ENCODE data around the gene DPF1. TPM values are rescaled to one million over a fixed set of nuclear protein-coding genes. Genes with fewer than 3 reads are reported as not detected.
"Not testable (repeated sequence)": the region's sequence is repeated elsewhere in the genome, so short reads cannot be mapped to it uniquely, and the experiment has no call there.

DPF1 gene
- total and polyA plus RNA-seq, 10 of the 15 experiments (the other 5 are each of a cell fraction or from before 2014, with no cell fraction given) = 0.11 to 4.3 (median 2.4) TPM

DNA sequence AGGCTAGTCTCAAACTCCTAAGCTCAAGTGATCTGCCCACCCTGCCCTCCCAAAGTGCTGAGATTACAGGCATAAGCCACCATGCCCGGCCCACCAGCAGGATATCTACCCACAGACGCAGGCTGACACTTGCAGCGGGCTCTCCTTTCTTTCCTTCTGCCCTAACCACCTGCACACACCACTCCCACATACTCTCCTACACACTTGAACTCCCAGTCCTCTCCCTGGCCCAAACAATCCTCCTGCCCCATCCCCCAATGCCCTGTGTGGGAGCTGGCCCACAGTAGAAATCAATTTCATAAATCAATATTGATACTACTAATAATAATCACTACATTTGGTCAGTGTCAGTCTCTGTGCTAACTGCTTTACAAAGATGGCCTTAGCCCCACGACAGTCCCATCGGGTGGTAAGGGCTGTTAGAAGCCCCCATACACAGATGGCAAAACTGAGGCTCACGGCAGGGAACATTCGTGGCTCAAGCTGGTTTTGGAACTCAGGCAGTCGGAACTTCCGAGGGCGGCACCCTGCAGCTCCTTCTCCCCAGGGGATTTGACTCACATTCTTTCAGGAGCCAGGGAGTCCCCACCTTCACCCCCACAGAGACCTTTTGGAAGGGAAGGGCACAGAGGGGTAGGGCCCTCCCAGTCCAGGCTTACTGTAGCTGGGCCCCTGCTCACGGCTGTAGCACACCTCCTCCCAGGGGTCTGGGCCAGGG, 3.4 kb upstream of the DPF1 start (continued):
- TF ChIP-seq, protein P1, sequence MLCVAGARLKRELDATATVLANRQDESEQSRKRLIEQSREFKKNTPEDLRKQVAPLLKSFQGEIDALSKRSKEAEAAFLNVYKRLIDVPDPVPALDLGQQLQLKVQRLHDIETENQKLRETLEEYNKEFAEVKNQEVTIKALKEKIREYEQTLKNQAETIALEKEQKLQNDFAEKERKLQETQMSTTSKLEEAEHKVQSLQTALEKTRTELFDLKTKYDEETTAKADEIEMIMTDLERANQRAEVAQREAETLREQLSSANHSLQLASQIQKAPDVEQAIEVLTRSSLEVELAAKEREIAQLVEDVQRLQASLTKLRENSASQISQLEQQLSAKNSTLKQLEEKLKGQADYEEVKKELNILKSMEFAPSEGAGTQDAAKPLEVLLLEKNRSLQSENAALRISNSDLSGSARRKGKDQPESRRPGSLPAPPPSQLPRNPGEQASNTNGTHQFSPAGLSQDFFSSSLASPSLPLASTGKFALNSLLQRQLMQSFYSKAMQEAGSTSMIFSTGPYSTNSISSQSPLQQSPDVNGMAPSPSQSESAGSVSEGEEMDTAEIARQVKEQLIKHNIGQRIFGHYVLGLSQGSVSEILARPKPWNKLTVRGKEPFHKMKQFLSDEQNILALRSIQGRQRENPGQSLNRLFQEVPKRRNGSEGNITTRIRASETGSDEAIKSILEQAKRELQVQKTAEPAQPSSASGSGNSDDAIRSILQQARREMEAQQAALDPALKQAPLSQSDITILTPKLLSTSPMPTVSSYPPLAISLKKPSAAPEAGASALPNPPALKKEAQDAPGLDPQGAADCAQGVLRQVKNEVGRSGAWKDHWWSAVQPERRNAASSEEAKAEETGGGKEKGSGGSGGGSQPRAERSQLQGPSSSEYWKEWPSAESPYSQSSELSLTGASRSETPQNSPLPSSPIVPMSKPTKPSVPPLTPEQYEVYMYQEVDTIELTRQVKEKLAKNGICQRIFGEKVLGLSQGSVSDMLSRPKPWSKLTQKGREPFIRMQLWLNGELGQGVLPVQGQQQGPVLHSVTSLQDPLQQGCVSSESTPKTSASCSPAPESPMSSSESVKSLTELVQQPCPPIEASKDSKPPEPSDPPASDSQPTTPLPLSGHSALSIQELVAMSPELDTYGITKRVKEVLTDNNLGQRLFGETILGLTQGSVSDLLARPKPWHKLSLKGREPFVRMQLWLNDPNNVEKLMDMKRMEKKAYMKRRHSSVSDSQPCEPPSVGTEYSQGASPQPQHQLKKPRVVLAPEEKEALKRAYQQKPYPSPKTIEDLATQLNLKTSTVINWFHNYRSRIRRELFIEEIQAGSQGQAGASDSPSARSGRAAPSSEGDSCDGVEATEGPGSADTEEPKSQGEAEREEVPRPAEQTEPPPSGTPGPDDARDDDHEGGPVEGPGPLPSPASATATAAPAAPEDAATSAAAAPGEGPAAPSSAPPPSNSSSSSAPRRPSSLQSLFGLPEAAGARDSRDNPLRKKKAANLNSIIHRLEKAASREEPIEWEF (IDR thresholded peaks at IDR 0.05; ENCODE audit: insufficient replicate concordance, low read depth, low read length) = no peak
- TF ChIP-seq STAT1 (conservative IDR thresholded peaks at IDR 0.05) = no peak
- no peak for TF ChIP-seq BACH1 (IDR thresholded peaks at IDR 0.05; ENCODE audit: borderline replicate concordance)
- TF ChIP-seq HDAC2 (IDR thresholded peaks at IDR 0.05) = no peak

DNA sequence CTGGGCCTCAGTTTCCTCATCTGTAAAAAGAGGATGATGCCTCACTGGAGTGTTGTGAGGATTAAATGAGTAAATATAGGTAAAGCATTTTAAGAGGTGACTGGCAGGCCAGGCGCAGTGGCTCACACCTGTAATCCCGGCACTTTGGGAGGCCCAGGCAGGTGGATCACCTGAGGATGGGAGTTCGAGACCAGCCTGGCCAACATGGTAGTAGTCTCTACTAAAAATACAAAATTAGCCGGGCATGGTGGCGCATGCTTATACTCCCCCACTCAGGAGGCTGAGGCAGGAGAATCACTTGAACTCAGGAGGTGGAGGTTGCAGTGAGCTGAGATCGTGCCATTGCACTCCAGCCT, 819 bp upstream of the DPF1 start:
- H3K9ac ChIP-seq (ENCODE audit: control insufficient read depth, insufficient read depth, low read length); H3K4me1 ChIP-seq (ENCODE audit: control insufficient read depth, insufficient read depth, low read length); H3K79me2 ChIP-seq (ENCODE audit: control insufficient read depth, insufficient read depth, low read length); in situ Hi-C loops (cut with MboI); H3K27ac ChIP-seq (ENCODE audit: control insufficient read depth, insufficient read depth); H2AFZ ChIP-seq (ENCODE audit: control insufficient read depth, low read depth, low read length); H3K27me3 ChIP-seq (replicated peaks in 1 of 2; ENCODE audit: control insufficient read depth in 2 of 2, insufficient read depth in 2 of 2, low read length in 1 of 2); FAIRE-seq; H3K9me3 ChIP-seq (replicated peaks; ENCODE audit: control insufficient read depth, insufficient read depth, low read length); POLR2A ChIA-PET; H3K4me3 ChIP-seq; DNase-seq (ENCODE audit: low read depth, low spot score); ATAC-seq; BruUV-seq (replicated peaks); H3K36me3 ChIP-seq (ENCODE audit: control insufficient read depth in 2 of 2, insufficient read depth in 2 of 2, low read length in 1 of 2); H4K20me1 ChIP-seq (ENCODE audit: control insufficient read depth, insufficient read depth): not testable (repeated sequence)
- ChIA-PET SMC1A (ENCODE audit: uncharacterized antibody, unreplicated experiment) (interaction anchor here (1.3 to 2.5 kb wide), 2 partner anchors 319 to 323 kb away, joined by 3 to 16 read pairs; no protein-coding TSS in a partner anchor), RAD21 (ENCODE audit: unreplicated experiment) (interaction anchor here (0.7 to 3.1 kb wide), 4 partner anchors 112 to 323 kb away, joined by 3 to 16 read pairs (median 3); partner anchors contain the start of gene PSMD8), CTCF (interaction anchor here (1.0 to 4.1 kb wide), 5 partner anchors 9 to 322 kb away, joined by 3 to 80 read pairs (median 7); partner anchors contain the start of genes CATSPERG, PSMD8, SIPA1L3 and WDR87)
- 0 out of 2 replicates have a peak, but pooled peaks have one; percentile 0 for TF ChIP-seq RAD51 (IDR thresholded peaks at IDR 0.05)
- peak overlapping the region; percentile 72; the same call in 1 of the 2 replicates for H3K4me2 ChIP-seq (ENCODE audit: control insufficient read depth, insufficient read depth)
- 84% methylated on average over 6 of the region's 6 CpGs for WGBS (ENCODE audit: insufficient coverage, insufficient replicate concordance, low lambda C conversion rate, missing lambda C conversion rate)
- intact Hi-C loops (cut with micrococcal nuclease; ENCODE audit: unreplicated experiment) = loop anchor here (5.0 kb wide), 1 partner anchor 328 kb away; no protein-coding TSS in a partner anchor
